SW480 (cell line): ENCODE data around the gene CREB5.
"Not testable (repeated sequence)": the region's sequence is repeated elsewhere in the genome, so short reads cannot be mapped to it uniquely, and the experiment has no call there.

Source experiments
- DNase-seq: peaks from one replicate; pipeline ENCODE4 v3.0.0-alpha.2; 2016; ENCODE audit warnings: low spot score

Gene CREB5

GRCh38 chr7:28782362-28782761 is 370.0 kb downstream of the CREB5 start:
- DNase-seq: no peak

GRCh38 chr7:28784171-28784902 is 372.0 kb downstream of the CREB5 start:
- peak; percentile 10 for DNase-seq

- DNase-seq: no peak
Observed at GRCh38 chr7:28785041-28785995, 373.0 kb downstream of the CREB5 start.

GRCh38 chr7:28786156-28786555 is 373.8 kb downstream of the CREB5 start:
- not testable (repeated sequence) for DNase-seq

- DNase-seq: no peak
Observed at GRCh38 chr7:28787106-28787505, 374.8 kb downstream of the CREB5 start.

GRCh38 chr7:28790467-28790866 is 378.1 kb downstream of the CREB5 start:
- DNase-seq: no peak

GRCh38 chr7:28792858-28793257 is 380.5 kb downstream of the CREB5 start:
- DNase-seq: no peak

- DNase-seq: no peak
Observed at GRCh38 chr7:28793381-28794085, 381.2 kb downstream of the CREB5 start.

GRCh38 chr7:28798274-28798673 is 386.0 kb downstream of the CREB5 start:
- no peak for DNase-seq

GRCh38 chr7:28799619-28800018 is 387.3 kb downstream of the CREB5 start:
- DNase-seq: no peak

- DNase-seq: no peak
Observed at GRCh38 chr7:28800150-28800549, 387.8 kb downstream of the CREB5 start.

GRCh38 chr7:28802450-28802849 is 390.1 kb downstream of the CREB5 start:
- no peak for DNase-seq

- DNase-seq: no peak
Observed at GRCh38 chr7:28804157-28804556, 391.8 kb downstream of the CREB5 start.

- peak; percentile 15 for DNase-seq
Observed at GRCh38 chr7:28804990-28805389, 392.7 kb downstream of the CREB5 start.

GRCh38 chr7:28806841-28807240 is 394.5 kb downstream of the CREB5 start:
- DNase-seq: no peak

GRCh38 chr7:28807396-28807994 is 395.2 kb downstream of the CREB5 start:
- no peak for DNase-seq

- no peak for DNase-seq
Observed at GRCh38 chr7:28808796-28809533, 396.6 kb downstream of the CREB5 start.

GRCh38 chr7:28811008-28811407 is 398.7 kb downstream of the CREB5 start:
- no peak for DNase-seq

- DNase-seq: no peak
Observed at GRCh38 chr7:28811701-28812430, 399.5 kb downstream of the CREB5 start.

- DNase-seq: no peak
Observed at GRCh38 chr7:28812616-28813015, 400.3 kb downstream of the CREB5 start.
